GM12878 (cell line): ENCODE results near the gene SERTAD2. TPM values are rescaled to one million over a fixed set of nuclear protein-coding genes. Genes with fewer than 3 reads are reported as not detected.

Experiments used
- BCL3 ChIP-seq: IDR thresholded peaks from 2 replicates; pipeline ENCODE4 v1.6.1; 2011; ENCODE audit warnings: borderline replicate concordance, low read depth, mild to moderate bottlenecking, moderate library complexity, low read length; ENCODE audit not compliant: insufficient read depth, poor library complexity, severe bottlenecking
- CBFB ChIP-seq: IDR thresholded peaks from 2 replicates; pipeline ENCODE4 v1.6.1; 2016; ENCODE audit warnings: antibody characterized with exemption, low read depth
- DPF2 ChIP-seq: fragments of 450-650 bp; IDR thresholded peaks from 2 replicates; pipeline ENCODE4 v1.6.1; 2017; ENCODE audit warnings: mild to moderate bottlenecking
- HDAC2 ChIP-seq: fragments of 200-600 bp; sonication (generic); IDR thresholded peaks from 2 replicates; pipeline ENCODE4 v1.6.1; 2017
- IKZF1 ChIP-seq: fragments of 450-650 bp; conservative IDR thresholded peaks from 2 replicates; pipeline ENCODE4 v1.6.1; 2017; ENCODE audit warnings: antibody characterized with exemption, mild to moderate bottlenecking
- JUNB ChIP-seq: IDR thresholded peaks from 2 replicates; pipeline ENCODE4 v1.6.1; 2016; ENCODE audit warnings: antibody characterized with exemption, mild to moderate bottlenecking
- NR2C1 ChIP-seq: fragments of 450-650 bp; IDR thresholded peaks from 2 replicates; pipeline ENCODE4 v1.6.1; 2017; ENCODE audit warnings: antibody characterized with exemption, mild to moderate bottlenecking, moderate library complexity
- NR2F1 ChIP-seq: fragments of 450-650 bp; conservative IDR thresholded peaks from 2 replicates; pipeline ENCODE4 v1.6.1; 2017; ENCODE audit warnings: mild to moderate bottlenecking
- PML ChIP-seq: IDR thresholded peaks from 2 replicates; pipeline ENCODE4 v1.6.1; 2012; ENCODE audit warnings: low read length, inconsistent platforms
- TCF12 ChIP-seq: IDR thresholded peaks from 2 replicates; pipeline ENCODE4 v1.6.1; 2011; ENCODE audit warnings: low read depth, mild to moderate bottlenecking, low read length
- USF1 ChIP-seq: IDR thresholded peaks from 2 replicates; pipeline ENCODE4 v1.6.1; 2011; ENCODE audit warnings: borderline replicate concordance, low read depth, mild to moderate bottlenecking, moderate library complexity, mixed read lengths, low read length; ENCODE audit not compliant: insufficient read depth; ENCODE audit errors: extremely low read length
- YY1 ChIP-seq: IDR thresholded peaks from 2 replicates; pipeline ENCODE4 v1.6.1; 2011; ENCODE audit warnings: low read depth, mild to moderate bottlenecking, low read length
- ZNF217 ChIP-seq: fragments of 450-650 bp; IDR thresholded peaks from 2 replicates; pipeline ENCODE4 v1.6.1; 2017; ENCODE audit warnings: antibody characterized with exemption, mild to moderate bottlenecking
- ZNF592 ChIP-seq: fragments of 450-650 bp; IDR thresholded peaks from 2 replicates; pipeline ENCODE4 v1.6.1; 2017; ENCODE audit warnings: mild to moderate bottlenecking, moderate library complexity
- polyA plus RNA-seq, 11 experiments: library from polyadenylated mRNA; depleted of rRNA in 4 of 11; unstranded in 6 of 11; stranded (reverse) in 5 of 11; fragments of >200 nt; fragmentation: Nextera tagmentation in 4 of 11; fragmentation: Illumina TruSeq in 1 of 11; extraction: Ambion mirVana in 4 of 11; extraction: Trizol in 1 of 11; gene quantifications; 1 replicate in 1 of 11; 2 replicates in 10 of 11; pipeline versions ENCODE4 v1.2.1 to v1.2.3, GENCODE V29; 2011 to 2016; ENCODE audit warnings: inconsistent platforms in 2 of 11, missing spikeins in 2 of 11, low read depth in 1 of 11
- total RNA-seq, 4 experiments: library from RNA; depleted of rRNA in 3 of 4; stranded (reverse); fragments of >200 nt in 3 of 4; fragmentation: Illumina TruSeq in 1 of 4; extraction: Trizol in 1 of 4; gene quantifications; 2 replicates each; pipeline versions ENCODE4 v1.2.1 to v1.2.3, GENCODE V29; 2013 to 2021
- TF ChIP-seq, protein P1 (sequence below): fragments of 450-650 bp; IDR thresholded peaks from 2 replicates; pipeline ENCODE4 v1.6.1; 2018; ENCODE audit warnings: borderline replicate concordance, mild to moderate bottlenecking; ENCODE audit not compliant: partially characterized antibody
- TF ChIP-seq, protein P2 (sequence below): fragments of 450-650 bp; IDR thresholded peaks from 2 replicates; pipeline ENCODE4 v1.6.1; 2016; ENCODE audit warnings: mild to moderate bottlenecking, moderate library complexity, borderline replicate concordance

SERTAD2 gene
- total and polyA plus RNA-seq, 10 of the 15 experiments (the other 5 are each of a cell fraction or from before 2014, with no cell fraction given) = 7.9 to 28.7 (median 20.1) TPM

DNA sequence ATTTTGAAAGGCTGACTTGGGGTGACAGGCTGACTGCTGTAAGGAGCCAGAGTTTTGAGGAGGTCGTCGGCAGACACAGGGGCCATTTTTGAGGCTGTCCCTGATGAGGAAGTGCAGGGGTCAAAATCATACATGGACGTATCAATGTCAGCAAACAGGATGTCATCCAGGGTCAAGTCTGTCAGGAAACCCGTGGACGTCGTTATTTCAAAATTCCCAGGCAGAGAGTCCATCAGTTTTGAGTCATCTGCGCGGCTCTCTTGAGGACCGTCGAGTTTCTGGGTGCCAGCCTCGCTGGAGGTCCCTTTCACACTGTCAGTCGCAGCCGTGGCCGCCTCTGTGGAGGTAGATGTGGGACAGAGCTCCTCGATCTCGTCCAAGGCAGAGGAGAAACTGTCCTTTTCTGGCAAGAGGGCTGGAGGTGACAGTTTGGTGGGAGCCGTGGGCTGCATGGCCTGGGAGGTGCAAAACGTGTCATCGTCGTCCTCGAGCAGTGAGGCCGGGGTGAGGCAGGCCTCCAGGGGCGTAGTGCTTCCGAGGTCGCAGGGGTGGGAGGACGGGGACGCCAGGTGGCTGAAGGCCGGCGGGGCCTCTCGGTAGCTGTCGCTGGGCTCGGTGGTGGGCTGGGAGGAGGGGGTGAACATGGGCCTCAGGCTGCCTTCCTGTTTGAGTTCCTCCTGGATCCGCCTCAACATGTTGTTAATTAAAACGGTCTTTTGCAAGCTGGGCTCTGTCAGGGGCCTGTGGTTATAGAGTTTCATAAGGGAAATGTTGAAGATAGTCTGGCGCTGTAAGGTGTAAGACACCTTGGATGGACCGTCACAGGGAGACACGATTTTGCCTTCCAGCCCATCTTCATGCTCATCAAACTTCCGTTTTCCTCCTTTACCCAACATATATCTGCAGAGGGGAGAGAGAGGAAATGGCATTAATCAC lies 17.5 kb downstream of the SERTAD2 start (continued):
- TF ChIP-seq USF1 (no peak), HDAC2 (no peak), IKZF1 (peak; percentile 72), NR2C1 (peak; percentile 83), DPF2 (peak; percentile 49; the same call in 1 of the 2 replicates), BCL3 (no peak), TCF12 (peak; percentile 79; the same call in 1 of the 2 replicates), JUNB (no peak), NR2F1 (no peak; the same call in 1 of the 2 replicates), YY1 (no peak), ZNF217 (no peak), ZNF592 (no peak), CBFB (no peak), PML (no peak)
- TF ChIP-seq, protein P1, sequence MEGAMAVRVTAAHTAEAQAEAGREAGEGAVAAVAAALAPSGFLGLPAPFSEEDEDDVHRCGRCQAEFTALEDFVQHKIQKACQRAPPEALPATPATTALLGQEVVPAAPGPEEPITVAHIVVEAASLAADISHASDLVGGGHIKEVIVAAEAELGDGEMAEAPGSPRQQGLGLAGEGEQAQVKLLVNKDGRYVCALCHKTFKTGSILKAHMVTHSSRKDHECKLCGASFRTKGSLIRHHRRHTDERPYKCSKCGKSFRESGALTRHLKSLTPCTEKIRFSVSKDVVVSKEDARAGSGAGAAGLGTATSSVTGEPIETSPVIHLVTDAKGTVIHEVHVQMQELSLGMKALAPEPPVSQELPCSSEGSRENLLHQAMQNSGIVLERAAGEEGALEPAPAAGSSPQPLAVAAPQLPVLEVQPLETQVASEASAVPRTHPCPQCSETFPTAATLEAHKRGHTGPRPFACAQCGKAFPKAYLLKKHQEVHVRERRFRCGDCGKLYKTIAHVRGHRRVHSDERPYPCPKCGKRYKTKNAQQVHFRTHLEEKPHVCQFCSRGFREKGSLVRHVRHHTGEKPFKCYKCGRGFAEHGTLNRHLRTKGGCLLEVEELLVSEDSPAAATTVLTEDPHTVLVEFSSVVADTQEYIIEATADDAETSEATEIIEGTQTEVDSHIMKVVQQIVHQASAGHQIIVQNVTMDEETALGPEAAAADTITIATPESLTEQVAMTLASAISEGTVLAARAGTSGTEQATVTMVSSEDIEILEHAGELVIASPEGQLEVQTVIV = no peak
- TF ChIP-seq, protein P2, sequence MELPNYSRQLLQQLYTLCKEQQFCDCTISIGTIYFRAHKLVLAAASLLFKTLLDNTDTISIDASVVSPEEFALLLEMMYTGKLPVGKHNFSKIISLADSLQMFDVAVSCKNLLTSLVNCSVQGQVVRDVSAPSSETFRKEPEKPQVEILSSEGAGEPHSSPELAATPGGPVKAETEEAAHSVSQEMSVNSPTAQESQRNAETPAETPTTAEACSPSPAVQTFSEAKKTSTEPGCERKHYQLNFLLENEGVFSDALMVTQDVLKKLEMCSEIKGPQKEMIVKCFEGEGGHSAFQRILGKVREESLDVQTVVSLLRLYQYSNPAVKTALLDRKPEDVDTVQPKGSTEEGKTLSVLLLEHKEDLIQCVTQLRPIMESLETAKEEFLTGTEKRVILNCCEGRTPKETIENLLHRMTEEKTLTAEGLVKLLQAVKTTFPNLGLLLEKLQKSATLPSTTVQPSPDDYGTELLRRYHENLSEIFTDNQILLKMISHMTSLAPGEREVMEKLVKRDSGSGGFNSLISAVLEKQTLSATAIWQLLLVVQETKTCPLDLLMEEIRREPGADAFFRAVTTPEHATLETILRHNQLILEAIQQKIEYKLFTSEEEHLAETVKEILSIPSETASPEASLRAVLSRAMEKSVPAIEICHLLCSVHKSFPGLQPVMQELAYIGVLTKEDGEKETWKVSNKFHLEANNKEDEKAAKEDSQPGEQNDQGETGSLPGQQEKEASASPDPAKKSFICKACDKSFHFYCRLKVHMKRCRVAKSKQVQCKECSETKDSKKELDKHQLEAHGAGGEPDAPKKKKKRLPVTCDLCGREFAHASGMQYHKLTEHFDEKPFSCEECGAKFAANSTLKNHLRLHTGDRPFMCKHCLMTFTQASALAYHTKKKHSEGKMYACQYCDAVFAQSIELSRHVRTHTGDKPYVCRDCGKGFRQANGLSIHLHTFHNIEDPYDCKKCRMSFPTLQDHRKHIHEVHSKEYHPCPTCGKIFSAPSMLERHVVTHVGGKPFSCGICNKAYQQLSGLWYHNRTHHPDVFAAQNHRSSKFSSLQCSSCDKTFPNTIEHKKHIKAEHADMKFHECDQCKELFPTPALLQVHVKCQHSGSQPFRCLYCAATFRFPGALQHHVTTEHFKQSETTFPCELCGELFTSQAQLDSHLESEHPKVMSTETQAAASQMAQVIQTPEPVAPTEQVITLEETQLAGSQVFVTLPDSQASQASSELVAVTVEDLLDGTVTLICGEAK = no peak; the same call in 1 of the 2 replicates
